ENCODE data around the gene CACNB4. TPM values are rescaled to one million over a fixed set of nuclear protein-coding genes. Genes with fewer than 3 reads are reported as not detected.

Gene CACNB4
- polyA plus RNA-seq, 1 donor from 2014 or later, result 29.0 TPM

GRCh38 chr2:151840216-151841046 is 258.4 kb downstream of the CACNB4 start:
- TF ChIP-seq POLR2AphosphoS5 (IDR thresholded peaks at IDR 0.05) (no peak), TAF1 (IDR thresholded peaks at IDR 0.05; ENCODE audit: low read depth) (no peak), RAD21 (conservative IDR thresholded peaks at IDR 0.05) (no peak), MXI1 (conservative IDR thresholded peaks at IDR 0.05; ENCODE audit: poor library complexity, severe bottlenecking) (no peak), EZH2 (IDR thresholded peaks at IDR 0.05; ENCODE audit: borderline replicate concordance, insufficient read depth, low read length, poor library complexity, severe bottlenecking) (no peak), EP300 (conservative IDR thresholded peaks at IDR 0.05; ENCODE audit: poor library complexity, severe bottlenecking) (no peak), CTCF (IDR thresholded peaks at IDR 0.05; ENCODE audit: poor library complexity, severe bottlenecking) (no peak), SMC3 (conservative IDR thresholded peaks at IDR 0.05; ENCODE audit: poor library complexity) (no peak), REST (IDR thresholded peaks at IDR 0.05; ENCODE audit: borderline replicate concordance) (no peak)
- H3K9me3 ChIP-seq (ENCODE audit: low read length), result no peaks in the 10 kb centered on the region

GRCh38 chr2:151837926-151838325 is 260.9 kb downstream of the CACNB4 start:
- Histone ChIP-seq H3K9me3 (ENCODE audit: low read length) (no peaks in the 10 kb centered on the region), H3F3A (ENCODE audit: insufficient read depth, low read length, poor library complexity, severe bottlenecking) (no peaks in the 10 kb centered on the region), H3K27ac (ENCODE audit: low read length) (no peak overlapping the region), H3K4me3 (ENCODE audit: low read length) (no peak overlapping the region), H3K79me2 (replicated peaks; ENCODE audit: insufficient read depth, low read length) (no peaks in the 10 kb centered on the region), H3K36me3 (ENCODE audit: insufficient read depth, low read length) (peaks cover 9% of the 10 kb centered on the region), H2AFZ (ENCODE audit: low read depth, low read length) (no peak overlapping the region), H4K20me1 (ENCODE audit: insufficient read depth) (no peaks in the 10 kb centered on the region), H3K27me3 (ENCODE audit: insufficient read depth, low read depth, low read length) (no peaks in the 10 kb centered on the region), H3K9ac (ENCODE audit: low read length) (no peak overlapping the region), H3K9me2 (ENCODE audit: insufficient read depth, low read length) (no peaks in the 10 kb centered on the region), H3K4me2 (ENCODE audit: low read length) (no peak overlapping the region)
- TF ChIP-seq EZH2 (IDR thresholded peaks at IDR 0.05; ENCODE audit: borderline replicate concordance, insufficient read depth, low read length, poor library complexity, severe bottlenecking) (no peak), RAD21 (conservative IDR thresholded peaks at IDR 0.05) (no peak), REST (IDR thresholded peaks at IDR 0.05; ENCODE audit: borderline replicate concordance) (no peak), POLR2AphosphoS5 (IDR thresholded peaks at IDR 0.05) (no peak), SMC3 (conservative IDR thresholded peaks at IDR 0.05; ENCODE audit: poor library complexity) (no peak)

More at GRCh38 chr2:151840216-151841046, 258.4 kb downstream of the CACNB4 start:
- Histone ChIP-seq H4K20me1 (ENCODE audit: insufficient read depth) (no peaks in the 10 kb centered on the region), H3K9me2 (ENCODE audit: insufficient read depth, low read length) (no peaks in the 10 kb centered on the region), H3K79me2 (replicated peaks; ENCODE audit: insufficient read depth, low read length) (no peaks in the 10 kb centered on the region), H3K36me3 (ENCODE audit: insufficient read depth, low read length) (peaks cover 9% of the 10 kb centered on the region), H2AFZ (ENCODE audit: low read depth, low read length) (no peak overlapping the region), H3K4me2 (ENCODE audit: low read length) (no peak overlapping the region), H3K9ac (ENCODE audit: low read length) (no peak overlapping the region), H3K27ac (ENCODE audit: low read length) (no peak overlapping the region), H3K27me3 (ENCODE audit: insufficient read depth, low read depth, low read length) (no peaks in the 10 kb centered on the region), H3K4me3 (ENCODE audit: low read length) (no peak overlapping the region), H3F3A (ENCODE audit: insufficient read depth, low read length, poor library complexity, severe bottlenecking) (no peaks in the 10 kb centered on the region)
